ENCODE results near the gene ADGRG3.

GRCh38 chr16:57623251-57624043, 44.7 kb upstream of the ADGRG3 start:
- no peak for TF ChIP-seq CTCF (IDR thresholded peaks at IDR 0.05; ENCODE audit: insufficient read depth, low read length)
- no peak for TF ChIP-seq POLR2AphosphoS5 (IDR thresholded peaks at IDR 0.05; ENCODE audit: low read depth)
- TF ChIP-seq GABPA (IDR thresholded peaks at IDR 0.05; ENCODE audit: low read depth): no peak
